ENCODE results near the gene DVL3. TPM values are rescaled to one million over a fixed set of nuclear protein-coding genes. Genes with fewer than 3 reads are reported as not detected.
"Not testable (repeated sequence)": the region's sequence is repeated elsewhere in the genome, so short reads cannot be mapped to it uniquely, and the experiment has no call there.

Gene DVL3
- total RNA-seq, result 10 to 100 TPM; 24.9 to 29.6 TPM

GRCh38 chr3:184154885-184155643 is at the start of gene DVL3:
TSS of gene DVL3 (plus strand) at chr3:184155377. CDS start at chr3:184155636, 259 bp downstream.
- ATAC-seq, result peak; percentile 71

GRCh38 chr3:184110316-184110725 is 44.9 kb upstream of the DVL3 start:
- no peak overlapping the region for H3K27ac Mint-ChIP-seq
- POLR2A ChIA-PET, result no interaction called here
- intact Hi-C loops (cut with DNase I, micrococcal nuclease), result no loop called here
- H3K36me3 Mint-ChIP-seq (ENCODE audit: low read depth), result no peaks in the 10 kb centered on the region
- CTCF ChIA-PET, result interaction anchor here (1.1 kb wide), 1 partner anchor 106 kb away, joined by 3 read pairs; no protein-coding TSS in a partner anchor
- DNase-seq (no peak), ATAC-seq (no peak)
- H3K4me1 Mint-ChIP-seq, result no peaks in the 10 kb centered on the region
- no peaks in the 10 kb centered on the region for H3K9me3 Mint-ChIP-seq (ENCODE audit: low read depth)
- H3K27me3 Mint-ChIP-seq, result peaks cover 8% of the 10 kb centered on the region
- H3K4me3 Mint-ChIP-seq, result no peak overlapping the region

More at GRCh38 chr3:184154885-184155643, at the start of gene DVL3:
- Mint-ChIP-seq H3K4me3 (peak within 1 kb of the TSS; percentile 97), H3K27ac (peak within 1 kb of the TSS; percentile 80), H3K4me1 (peaks cover 23% of the 10 kb centered on the region), H3K36me3 (ENCODE audit: low read depth) (peaks cover 3% of the 10 kb centered on the region), H3K9me3 (ENCODE audit: low read depth) (no peaks in the 10 kb centered on the region), H3K27me3 (no peaks in the 10 kb centered on the region)
- ChIA-PET POLR2A (no interaction called here), CTCF (interaction anchor here (0.8 to 1.0 kb wide), 2 partner anchors 9 to 216 kb away, joined by 3 read pairs; no protein-coding TSS in a partner anchor)
- DNase-seq, result peak; percentile 61
- intact Hi-C loops (cut with DNase I, micrococcal nuclease), result loop anchor here (1.0 to 2.0 kb wide), 6 partner anchors 19 to 94 kb away; partner anchors contain the start of genes EIF2B5 (in 2 of the 2), ABCF3 (in 1 of the 2), AP2M1 (in 1 of the 2) and EEF1AKMT4 (in 1 of the 2)

- no peak overlapping the region for H3K4me3 Mint-ChIP-seq
- no peak for ATAC-seq
- H3K36me3 Mint-ChIP-seq (ENCODE audit: low read depth), result no peaks in the 10 kb centered on the region
- no peaks in the 10 kb centered on the region for H3K9me3 Mint-ChIP-seq (ENCODE audit: low read depth)
- CTCF ChIA-PET, result interaction anchor here (1.2 to 1.9 kb wide), 4 partner anchors 9 to 220 kb away, joined by 3 to 4 read pairs (median 4); no protein-coding TSS in a partner anchor
- POLR2A ChIA-PET, result no interaction called here
- no peaks in the 10 kb centered on the region for H3K4me1 Mint-ChIP-seq
- intact Hi-C loops (cut with DNase I, micrococcal nuclease), result no loop called here
- H3K27ac Mint-ChIP-seq, result no peak overlapping the region
- H3K27me3 Mint-ChIP-seq, result peaks cover 11% of the 10 kb centered on the region
- DNase-seq, result no peak
Measured at GRCh38 chr3:184116017-184116416, 39.2 kb upstream of the DVL3 start.

DNA sequence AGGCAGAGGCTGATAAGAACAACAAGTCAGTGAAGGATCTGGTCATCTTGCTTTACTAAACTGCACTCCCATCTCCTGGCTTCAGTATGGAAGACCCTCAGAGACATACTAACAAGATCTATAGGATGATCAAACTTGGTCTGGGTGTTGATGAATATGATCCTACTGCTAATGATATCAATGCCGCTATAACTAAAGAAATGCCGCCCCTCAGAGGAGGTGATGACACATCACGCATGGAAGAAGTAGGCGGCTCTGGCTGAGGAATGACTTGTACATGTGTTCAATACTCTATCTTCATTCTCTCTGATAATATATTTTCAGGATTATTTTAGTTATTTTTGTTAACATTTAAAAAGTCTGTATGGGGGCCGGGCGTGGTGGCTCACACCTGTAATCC is 37.5 kb upstream of the DVL3 start:
- ATAC-seq, result no peak
- Mint-ChIP-seq H3K9me3 (ENCODE audit: low read depth) (no peaks in the 10 kb centered on the region), H3K27me3 (peaks cover 11% of the 10 kb centered on the region), H3K4me1 (no peaks in the 10 kb centered on the region), H3K4me3 (no peak overlapping the region), H3K36me3 (ENCODE audit: low read depth) (no peaks in the 10 kb centered on the region), H3K27ac (no peak overlapping the region)
- intact Hi-C loops (cut with DNase I, micrococcal nuclease), result no loop called here
- ChIA-PET CTCF (interaction anchor here (1.9 kb wide), 1 partner anchor 222 kb away, joined by 4 read pairs; no protein-coding TSS in a partner anchor), POLR2A (no interaction called here)
- no peak for DNase-seq

- H3K36me3 Mint-ChIP-seq (ENCODE audit: low read depth); H3K9me3 Mint-ChIP-seq (ENCODE audit: low read depth); H3K27ac Mint-ChIP-seq; H3K27me3 Mint-ChIP-seq; intact Hi-C loops (cut with DNase I, micrococcal nuclease); ATAC-seq; POLR2A ChIA-PET; H3K4me1 Mint-ChIP-seq; H3K4me3 Mint-ChIP-seq; DNase-seq: not testable (repeated sequence)
- CTCF ChIA-PET, result interaction anchor here (0.7 kb wide), 1 partner anchor 476 kb away, joined by 3 read pairs; no protein-coding TSS in a partner anchor
Measured at GRCh38 chr3:184121031-184121430, 34.1 kb upstream of the DVL3 start.

GRCh38 chr3:184126006-184126405 is 29.2 kb upstream of the DVL3 start:
- no peak overlapping the region for H3K4me3 Mint-ChIP-seq
- DNase-seq (no peak), ATAC-seq (no peak)
- H3K27ac Mint-ChIP-seq, result no peak overlapping the region
- no peaks in the 10 kb centered on the region for H3K9me3 Mint-ChIP-seq (ENCODE audit: low read depth)
- ChIA-PET POLR2A (interaction anchor here (0.6 kb wide), 1 partner anchor 17 kb away, joined by 6 read pairs; no protein-coding TSS in a partner anchor), CTCF (no interaction called here)
- no peaks in the 10 kb centered on the region for H3K4me1 Mint-ChIP-seq
- intact Hi-C loops (cut with DNase I, micrococcal nuclease), result no loop called here
- H3K27me3 Mint-ChIP-seq, result no peaks in the 10 kb centered on the region
- no peaks in the 10 kb centered on the region for H3K36me3 Mint-ChIP-seq (ENCODE audit: low read depth)

DNA sequence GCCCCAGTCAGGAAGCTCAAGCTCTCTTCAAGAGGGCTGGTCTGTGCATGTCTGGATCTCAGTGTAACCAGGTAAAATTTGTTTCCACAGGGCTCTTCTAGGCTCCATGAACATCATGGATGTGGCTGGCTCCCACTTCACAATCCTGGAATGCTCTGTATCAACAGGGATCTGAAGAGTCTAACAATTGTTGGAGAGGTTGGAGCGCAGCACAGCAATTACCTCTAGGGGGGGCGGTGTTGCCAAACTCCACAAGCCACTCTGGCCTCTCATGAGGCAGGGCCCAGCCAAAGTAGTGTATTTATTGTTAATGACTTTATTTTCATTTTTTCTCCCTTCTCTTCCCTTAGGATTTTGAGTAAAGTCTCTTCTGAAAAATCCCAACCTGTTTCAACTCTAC is 26.2 kb upstream of the DVL3 start:
- Mint-ChIP-seq H3K4me3 (no peak overlapping the region), H3K27me3 (no peaks in the 10 kb centered on the region), H3K27ac (no peak overlapping the region), H3K36me3 (ENCODE audit: low read depth) (no peaks in the 10 kb centered on the region), H3K9me3 (ENCODE audit: low read depth) (no peaks in the 10 kb centered on the region), H3K4me1 (peaks cover 7% of the 10 kb centered on the region)
- ChIA-PET CTCF (interaction anchor here (0.6 kb wide), 1 partner anchor 244 kb away, joined by 3 read pairs; no protein-coding TSS in a partner anchor), POLR2A (no interaction called here)
- ATAC-seq, result peak; percentile 63
- intact Hi-C loops (cut with DNase I, micrococcal nuclease), result no loop called here
- peak; percentile 41 for DNase-seq

GRCh38 chr3:184132945-184133344 is 22.2 kb upstream of the DVL3 start:
- peaks cover 12% of the 10 kb centered on the region for H3K36me3 Mint-ChIP-seq (ENCODE audit: low read depth)
- no peak overlapping the region for H3K4me3 Mint-ChIP-seq
- ChIA-PET CTCF (interaction anchor here (0.7 to 1.4 kb wide), 3 partner anchors 115 to 1367 kb away, joined by 3 read pairs; partner anchors contain the start of gene ABCC5), POLR2A (no interaction called here)
- intact Hi-C loops (cut with DNase I, micrococcal nuclease), result loop anchor here in 1 of 2 experiments (10.0 kb wide), 1 partner anchor 238 kb away; no protein-coding TSS in a partner anchor
- H3K4me1 Mint-ChIP-seq, result peaks cover 27% of the 10 kb centered on the region
- no peaks in the 10 kb centered on the region for H3K9me3 Mint-ChIP-seq (ENCODE audit: low read depth)
- DNase-seq (no peak), ATAC-seq (no peak)
- no peaks in the 10 kb centered on the region for H3K27me3 Mint-ChIP-seq
- H3K27ac Mint-ChIP-seq, result no peak overlapping the region

GRCh38 chr3:184133840-184134745 is 21.1 kb upstream of the DVL3 start:
- peak overlapping the region; percentile 97 for H3K4me3 Mint-ChIP-seq
- ChIA-PET CTCF (interaction anchor here (0.8 to 3.0 kb wide), 7 partner anchors 9 to 153 kb away, joined by 3 to 11 read pairs (median 4); partner anchors contain the start of genes ABCC5 and AP2M1), POLR2A (interaction anchor here (0.5 to 0.9 kb wide), 3 partner anchors 22 to 420 kb away, joined by 3 to 7 read pairs (median 5); no protein-coding TSS in a partner anchor)
- H3K36me3 Mint-ChIP-seq (ENCODE audit: low read depth), result peaks cover 14% of the 10 kb centered on the region
- H3K27ac Mint-ChIP-seq, result peak overlapping the region; percentile 92
- DNase-seq, result peak; percentile 76
- peak; percentile 24 for ATAC-seq
- intact Hi-C loops (cut with DNase I, micrococcal nuclease), result loop anchor here (2.0 to 10.0 kb wide), 3 partner anchors 21 to 239 kb away; partner anchors contain the start of gene DVL3 (in 1 of the 2)
- H3K9me3 Mint-ChIP-seq (ENCODE audit: low read depth), result no peaks in the 10 kb centered on the region
- peaks cover 29% of the 10 kb centered on the region for H3K4me1 Mint-ChIP-seq
- H3K27me3 Mint-ChIP-seq, result no peaks in the 10 kb centered on the region

DNA sequence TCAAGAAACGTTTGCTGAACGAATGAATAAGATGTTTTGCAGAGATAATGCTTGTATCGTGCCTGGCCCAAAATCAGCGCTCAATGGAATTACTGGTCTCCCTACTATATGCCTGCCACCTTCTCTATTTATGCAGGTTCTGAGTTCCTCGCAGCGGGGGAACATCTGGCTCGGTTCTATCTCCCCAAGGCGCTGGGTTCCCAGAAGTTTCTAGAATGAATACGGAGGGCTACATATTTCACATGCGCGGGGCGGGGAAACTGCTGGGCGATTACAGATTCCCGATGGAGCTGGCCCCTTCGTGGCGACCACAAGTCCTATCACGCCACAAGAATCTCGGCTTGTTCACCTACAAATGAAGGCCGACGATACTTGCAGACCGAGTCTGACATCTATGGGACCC is 20.4 kb upstream of the DVL3 start:
- no peaks in the 10 kb centered on the region for H3K9me3 Mint-ChIP-seq (ENCODE audit: low read depth)
- peaks cover 14% of the 10 kb centered on the region for H3K36me3 Mint-ChIP-seq (ENCODE audit: low read depth)
- CTCF ChIA-PET, result interaction anchor here (1.0 to 3.0 kb wide), 5 partner anchors 10 to 49 kb away, joined by 3 to 11 read pairs (median 4); partner anchors contain the start of gene AP2M1
- H3K27ac Mint-ChIP-seq, result peak overlapping the region; percentile 92
- no peak for DNase-seq
- intact Hi-C loops (cut with DNase I, micrococcal nuclease), result loop anchor here (1.0 to 10.0 kb wide), 11 partner anchors 20 to 497 kb away; partner anchors contain the start of genes ABCF3 (in 2 of the 2), AP2M1 (in 2 of the 2), DVL3 (in 2 of the 2) and EEF1AKMT4 (in 2 of the 2)
- peaks cover 29% of the 10 kb centered on the region for H3K4me1 Mint-ChIP-seq
- POLR2A ChIA-PET, result interaction anchor here (0.5 kb wide), 1 partner anchor 421 kb away, joined by 7 read pairs; no protein-coding TSS in a partner anchor
- ATAC-seq, result peak; percentile 35
- H3K27me3 Mint-ChIP-seq, result no peaks in the 10 kb centered on the region
- H3K4me3 Mint-ChIP-seq, result peak overlapping the region; percentile 97

Measured in activated CD4-positive, alpha-beta T cell treated with anti-CD3 and anti-CD28 coated beads for 36 hours (primary cell).